ENCODE data around the gene SCFD1. TPM values are rescaled to one million over a fixed set of nuclear protein-coding genes. Genes with fewer than 3 reads are reported as not detected.
"Not testable (repeated sequence)": the region's sequence is repeated elsewhere in the genome, so short reads cannot be mapped to it uniquely, and the experiment has no call there.

Gene SCFD1, protein sequence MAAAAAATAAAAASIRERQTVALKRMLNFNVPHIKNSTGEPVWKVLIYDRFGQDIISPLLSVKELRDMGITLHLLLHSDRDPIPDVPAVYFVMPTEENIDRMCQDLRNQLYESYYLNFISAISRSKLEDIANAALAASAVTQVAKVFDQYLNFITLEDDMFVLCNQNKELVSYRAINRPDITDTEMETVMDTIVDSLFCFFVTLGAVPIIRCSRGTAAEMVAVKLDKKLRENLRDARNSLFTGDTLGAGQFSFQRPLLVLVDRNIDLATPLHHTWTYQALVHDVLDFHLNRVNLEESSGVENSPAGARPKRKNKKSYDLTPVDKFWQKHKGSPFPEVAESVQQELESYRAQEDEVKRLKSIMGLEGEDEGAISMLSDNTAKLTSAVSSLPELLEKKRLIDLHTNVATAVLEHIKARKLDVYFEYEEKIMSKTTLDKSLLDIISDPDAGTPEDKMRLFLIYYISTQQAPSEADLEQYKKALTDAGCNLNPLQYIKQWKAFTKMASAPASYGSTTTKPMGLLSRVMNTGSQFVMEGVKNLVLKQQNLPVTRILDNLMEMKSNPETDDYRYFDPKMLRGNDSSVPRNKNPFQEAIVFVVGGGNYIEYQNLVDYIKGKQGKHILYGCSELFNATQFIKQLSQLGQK
- 10 to 100 TPM; 62.7 to 66.9 TPM for total RNA-seq
- polyA plus RNA-seq, result 63.8 TPM

GRCh38 chr14:30621940-30622830 lies at the start of gene SCFD1:
Gene SCFD1 (plus strand): TSS chr14:30622319. CDS start chr14:30622339, 20 bp downstream.
- CTCF ChIA-PET, result interaction anchor here (0.9 to 2.4 kb wide), 2 partner anchors 18 to 73 kb away, joined by 3 to 6 read pairs; no protein-coding TSS in a partner anchor
- H3K36me3 Mint-ChIP-seq, result peaks cover 0 to 24% (median 2%) of the 10 kb centered on the region in 3 donors
- H3K4me3 Mint-ChIP-seq, result peak within 1 kb of the TSS; percentile 92 to 98 (median 95)
- no peaks in the 10 kb centered on the region for H3K27me3 Mint-ChIP-seq
- Histone ChIP-seq H3K4me1 (ENCODE audit: insufficient read depth, low read length) (peaks cover 33% of the 10 kb centered on the region), H3K27ac (ENCODE audit: low read depth, low read length) (peak within 1 kb of the TSS; percentile 92), H3K4me3 (ENCODE audit: low read length) (peak within 1 kb of the TSS; percentile 95), H3K9me3 (ENCODE audit: low read length) (no peaks in the 10 kb centered on the region), H3K36me3 (ENCODE audit: insufficient read depth, low read length) (peaks cover 6% of the 10 kb centered on the region), H3K27me3 (ENCODE audit: insufficient read depth, low read length, poor library complexity, severe bottlenecking) (no peaks in the 10 kb centered on the region)
- DNase-seq, result peak; percentile 85 to 94 (median 89)
- H3K27ac Mint-ChIP-seq, result peak within 1 kb of the TSS; percentile 87 to 99 (median 96)
- POLR2A ChIA-PET, result interaction anchor here (0.9 to 2.0 kb wide), 6 partner anchors 25 to 586 kb away, joined by 3 to 6 read pairs (median 4); partner anchors contain the start of genes G2E3 and HECTD1
- peaks cover 38 to 60% (median 55%) of the 10 kb centered on the region in 3 donors for H3K4me1 Mint-ChIP-seq
- H3K9me3 Mint-ChIP-seq, result no peaks in the 10 kb centered on the region

GRCh38 chr14:30572771-30573170 lies 49.3 kb upstream of the SCFD1 start:
- CTCF ChIA-PET, result no interaction called here
- DNase-seq, result no peak
- Histone ChIP-seq H3K27ac (ENCODE audit: low read depth, low read length) (no peak overlapping the region), H3K36me3 (ENCODE audit: insufficient read depth, low read length) (no peaks in the 10 kb centered on the region), H3K9me3 (ENCODE audit: low read length) (no peaks in the 10 kb centered on the region), H3K4me1 (ENCODE audit: insufficient read depth, low read length) (peaks cover 34% of the 10 kb centered on the region), H3K4me3 (ENCODE audit: low read length) (no peak overlapping the region), H3K27me3 (ENCODE audit: insufficient read depth, low read length, poor library complexity, severe bottlenecking) (no peaks in the 10 kb centered on the region)
- H3K4me1 Mint-ChIP-seq, result peaks cover 80 to 97% (median 95%) of the 10 kb centered on the region in 3 donors
- no peaks in the 10 kb centered on the region for H3K27me3 Mint-ChIP-seq
- no peak overlapping the region for H3K27ac Mint-ChIP-seq
- no peak overlapping the region for H3K4me3 Mint-ChIP-seq
- H3K36me3 Mint-ChIP-seq, result peaks cover 0 to 10% (median 5%) of the 10 kb centered on the region in 3 donors
- POLR2A ChIA-PET, result interaction anchor here (0.7 kb wide), 2 partner anchors 33 to 470 kb away, joined by 3 read pairs; no protein-coding TSS in a partner anchor
- H3K9me3 Mint-ChIP-seq, result no peaks in the 10 kb centered on the region

- POLR2A ChIA-PET, result interaction anchor here (0.7 kb wide), 2 partner anchors 33 to 469 kb away, joined by 3 read pairs; no protein-coding TSS in a partner anchor
- no peaks in the 10 kb centered on the region for H3K27me3 Mint-ChIP-seq
Observed at GRCh38 chr14:30573226-30573814, 48.8 kb upstream of the SCFD1 start.

DNA sequence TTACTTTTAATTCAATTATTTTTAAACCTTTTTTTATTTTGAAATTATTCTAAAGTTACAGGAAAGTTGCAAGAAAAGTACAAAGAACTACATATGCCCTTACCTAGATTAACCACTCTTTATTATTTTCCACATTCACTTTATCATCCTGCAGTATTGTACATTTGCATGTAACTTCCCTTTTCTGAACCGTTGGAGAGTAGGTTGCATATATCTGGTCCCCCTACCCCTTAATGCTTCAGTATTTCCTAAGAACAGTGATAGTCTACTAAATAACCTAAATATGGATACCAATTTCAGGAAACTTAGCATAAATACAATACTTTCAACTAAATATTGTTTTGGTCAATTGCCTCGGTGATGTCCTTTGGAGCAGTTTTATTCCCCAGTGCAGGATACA lies 48.2 kb upstream of the SCFD1 start:
- CTCF ChIA-PET, result no interaction called here
- H3K36me3 Mint-ChIP-seq, result peaks cover 0 to 11% (median 5%) of the 10 kb centered on the region in 3 donors
- peaks cover 80 to 97% (median 95%) of the 10 kb centered on the region in 3 donors for H3K4me1 Mint-ChIP-seq
- Histone ChIP-seq H3K36me3 (ENCODE audit: insufficient read depth, low read length) (no peaks in the 10 kb centered on the region), H3K27me3 (ENCODE audit: insufficient read depth, low read length, poor library complexity, severe bottlenecking) (no peaks in the 10 kb centered on the region), H3K9me3 (ENCODE audit: low read length) (no peaks in the 10 kb centered on the region), H3K4me1 (ENCODE audit: insufficient read depth, low read length) (peaks cover 38% of the 10 kb centered on the region), H3K4me3 (ENCODE audit: low read length) (no peak overlapping the region), H3K27ac (ENCODE audit: low read depth, low read length) (no peak overlapping the region)
- peak overlapping the region in 1 of 7 donors; percentile 52 for H3K4me3 Mint-ChIP-seq
- H3K9me3 Mint-ChIP-seq, result no peaks in the 10 kb centered on the region
- no peaks in the 10 kb centered on the region for H3K27me3 Mint-ChIP-seq
- no peak for DNase-seq
- H3K27ac Mint-ChIP-seq, result no peak overlapping the region
- POLR2A ChIA-PET, result no interaction called here

More at GRCh38 chr14:30573226-30573814, 48.8 kb upstream of the SCFD1 start:
- no peak overlapping the region for H3K4me3 Mint-ChIP-seq
- Histone ChIP-seq H3K4me3 (ENCODE audit: low read length) (no peak overlapping the region), H3K9me3 (ENCODE audit: low read length) (no peaks in the 10 kb centered on the region), H3K27me3 (ENCODE audit: insufficient read depth, low read length, poor library complexity, severe bottlenecking) (no peaks in the 10 kb centered on the region), H3K36me3 (ENCODE audit: insufficient read depth, low read length) (no peaks in the 10 kb centered on the region), H3K4me1 (ENCODE audit: insufficient read depth, low read length) (peaks cover 34% of the 10 kb centered on the region), H3K27ac (ENCODE audit: low read depth, low read length) (no peak overlapping the region)
- no peaks in the 10 kb centered on the region for H3K9me3 Mint-ChIP-seq
- CTCF ChIA-PET, result no interaction called here
- peaks cover 0 to 11% (median 5%) of the 10 kb centered on the region in 3 donors for H3K36me3 Mint-ChIP-seq
- H3K4me1 Mint-ChIP-seq, result peaks cover 80 to 97% (median 95%) of the 10 kb centered on the region in 3 donors
- DNase-seq, result no peak
- H3K27ac Mint-ChIP-seq, result no peak overlapping the region

DNA sequence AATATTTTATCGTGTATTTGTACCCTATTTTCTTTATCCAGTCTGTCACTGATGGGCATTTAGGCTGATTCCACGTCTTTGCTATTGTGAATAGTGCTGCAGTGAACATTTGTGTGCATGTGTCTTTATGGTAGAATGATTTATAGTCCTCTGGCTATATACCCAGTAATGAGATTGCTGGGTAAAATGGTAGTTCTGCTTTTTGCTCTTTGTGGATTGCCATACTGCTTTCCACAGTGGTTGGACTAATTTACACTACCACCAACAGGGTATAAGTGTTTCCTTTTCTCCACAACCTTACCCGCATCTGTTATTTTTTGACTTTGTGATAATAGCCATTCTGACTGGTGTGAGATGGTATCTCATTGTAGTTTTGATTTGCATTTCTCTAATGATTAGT lies 47.3 kb upstream of the SCFD1 start:
- H3K36me3 Mint-ChIP-seq, CTCF ChIA-PET: not testable (repeated sequence)

DNA sequence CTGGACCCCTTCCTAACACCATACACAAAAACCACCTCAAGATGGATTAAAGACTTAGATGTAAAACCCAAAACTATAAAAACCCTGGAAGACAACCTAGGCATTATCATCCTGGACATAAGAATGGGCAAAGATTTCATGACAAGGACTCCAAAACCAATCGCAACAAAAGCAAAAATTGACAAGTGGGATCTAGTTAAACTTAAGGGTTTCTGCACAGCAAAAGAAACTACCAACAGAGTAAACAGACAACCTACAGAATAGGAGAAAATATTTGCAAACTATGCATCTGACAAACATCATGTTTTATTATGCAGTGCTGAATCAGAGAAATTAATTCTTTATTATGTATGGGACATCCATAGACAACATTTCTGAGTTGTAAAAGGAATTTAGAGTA lies 45.8 kb upstream of the SCFD1 start:
- POLR2A ChIA-PET, result interaction anchor here (0.7 kb wide), 1 partner anchor 16 kb away, joined by 5 read pairs; no protein-coding TSS in a partner anchor
- DNase-seq; H3K27me3 Mint-ChIP-seq; H3K4me3 Mint-ChIP-seq; H3K4me3 ChIP-seq (ENCODE audit: low read length); H3K27ac ChIP-seq (ENCODE audit: low read depth, low read length); H3K9me3 ChIP-seq (ENCODE audit: low read length); H3K36me3 Mint-ChIP-seq; CTCF ChIA-PET; H3K9me3 Mint-ChIP-seq; H3K36me3 ChIP-seq (ENCODE audit: insufficient read depth, low read length); H3K27me3 ChIP-seq (ENCODE audit: insufficient read depth, low read length, poor library complexity, severe bottlenecking): not testable (repeated sequence)
- peaks cover 20% of the 10 kb centered on the region for H3K4me1 ChIP-seq (ENCODE audit: insufficient read depth, low read length)
- H3K27ac Mint-ChIP-seq, result peak overlapping the region in 3 of 8 donors; percentile 4 to 37 (median 17)
- peaks cover 66 to 89% (median 81%) of the 10 kb centered on the region in 3 donors for H3K4me1 Mint-ChIP-seq

More for the DNA sequence above, 47.3 kb upstream of the SCFD1 start:
- H3K36me3 ChIP-seq (ENCODE audit: insufficient read depth, low read length); H3K4me3 ChIP-seq (ENCODE audit: low read length); H3K27ac Mint-ChIP-seq; H3K27ac ChIP-seq (ENCODE audit: low read depth, low read length); H3K9me3 Mint-ChIP-seq; H3K27me3 ChIP-seq (ENCODE audit: insufficient read depth, low read length, poor library complexity, severe bottlenecking); POLR2A ChIA-PET; DNase-seq; H3K9me3 ChIP-seq (ENCODE audit: low read length); H3K27me3 Mint-ChIP-seq: not testable (repeated sequence)
- H3K4me1 Mint-ChIP-seq, result peaks cover 80 to 95% (median 94%) of the 10 kb centered on the region in 3 donors
- peaks cover 33% of the 10 kb centered on the region for H3K4me1 ChIP-seq (ENCODE audit: insufficient read depth, low read length)
- peak overlapping the region in 1 of 7 donors; percentile 3 for H3K4me3 Mint-ChIP-seq

GRCh38 chr14:30580616-30581282 lies 41.4 kb upstream of the SCFD1 start:
- H3K9me3 Mint-ChIP-seq, result peaks cover 4 to 15% (median 6%) of the 10 kb centered on the region in 5 donors
- no peaks in the 10 kb centered on the region for H3K9me3 ChIP-seq (ENCODE audit: low read length)
- H3K27ac Mint-ChIP-seq, result no peak overlapping the region
- ChIA-PET POLR2A (no interaction called here), CTCF (no interaction called here)
- peaks cover 21 to 37% (median 25%) of the 10 kb centered on the region in 3 donors for H3K36me3 Mint-ChIP-seq
- no peaks in the 10 kb centered on the region for H3K27me3 ChIP-seq (ENCODE audit: insufficient read depth, low read length, poor library complexity, severe bottlenecking)
- H3K27me3 Mint-ChIP-seq, result no peaks in the 10 kb centered on the region
- no peak overlapping the region for H3K4me3 ChIP-seq (ENCODE audit: low read length)
- H3K4me3 Mint-ChIP-seq, result no peak overlapping the region
- H3K27ac ChIP-seq (ENCODE audit: low read depth, low read length), result no peak overlapping the region
- peaks cover 50 to 83% (median 75%) of the 10 kb centered on the region in 3 donors for H3K4me1 Mint-ChIP-seq
- peaks cover 5% of the 10 kb centered on the region for H3K4me1 ChIP-seq (ENCODE audit: insufficient read depth, low read length)
- H3K36me3 ChIP-seq (ENCODE audit: insufficient read depth, low read length), result no peaks in the 10 kb centered on the region
- DNase-seq, result no peak
